Stimulated activated CD4-positive, alpha-beta T cell treated with anti-CD3 and anti-CD28 coated beads, TNF-alpha, amount 100 ng/mL, for 24 hours (primary cell): ENCODE results near the gene DPEP2NB.
"Not testable (repeated sequence)": the region's sequence is repeated elsewhere in the genome, so short reads cannot be mapped to it uniquely, and the experiment has no call there.

Experiments used
- DNase-seq, 3 experiments: peaks; one replicate each; pipeline ENCODE4 v3.0.0-alpha.2; 2020; ENCODE audit warnings: low read depth in 3 of 3

The DPEP2NB gene, protein sequence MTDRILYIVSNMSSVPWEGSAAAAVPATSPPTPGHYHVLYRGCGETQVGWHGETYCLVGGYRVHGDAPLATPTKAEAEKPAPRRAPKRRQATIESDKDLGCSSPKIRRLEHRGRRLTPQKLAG

DNA sequence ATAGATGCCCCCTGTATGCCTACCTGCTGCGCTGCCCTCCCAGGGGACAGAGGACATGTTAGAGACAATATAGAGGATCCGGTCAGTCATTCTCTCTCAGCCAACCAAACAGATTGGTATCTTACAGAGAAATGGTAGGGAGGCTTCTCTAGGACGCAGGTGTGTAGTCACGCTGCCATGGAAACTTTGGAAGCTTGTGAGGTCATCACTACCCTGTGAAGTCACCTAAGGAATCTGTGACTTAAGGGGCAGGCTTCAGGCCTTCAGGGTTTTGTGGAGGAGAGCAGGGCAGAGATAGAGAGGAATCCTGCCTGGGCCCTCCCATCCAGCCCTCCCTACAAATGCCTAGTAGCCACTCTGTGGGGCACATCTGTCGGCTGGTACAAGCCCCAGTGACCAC lies at the start of gene DPEP2NB:
DPEP2NB (minus strand) TSS at position 231 of the 400 bp plus-strand sequence; CDS start at position 90, 141 bp downstream.
- DNase-seq = no peak

DNA sequence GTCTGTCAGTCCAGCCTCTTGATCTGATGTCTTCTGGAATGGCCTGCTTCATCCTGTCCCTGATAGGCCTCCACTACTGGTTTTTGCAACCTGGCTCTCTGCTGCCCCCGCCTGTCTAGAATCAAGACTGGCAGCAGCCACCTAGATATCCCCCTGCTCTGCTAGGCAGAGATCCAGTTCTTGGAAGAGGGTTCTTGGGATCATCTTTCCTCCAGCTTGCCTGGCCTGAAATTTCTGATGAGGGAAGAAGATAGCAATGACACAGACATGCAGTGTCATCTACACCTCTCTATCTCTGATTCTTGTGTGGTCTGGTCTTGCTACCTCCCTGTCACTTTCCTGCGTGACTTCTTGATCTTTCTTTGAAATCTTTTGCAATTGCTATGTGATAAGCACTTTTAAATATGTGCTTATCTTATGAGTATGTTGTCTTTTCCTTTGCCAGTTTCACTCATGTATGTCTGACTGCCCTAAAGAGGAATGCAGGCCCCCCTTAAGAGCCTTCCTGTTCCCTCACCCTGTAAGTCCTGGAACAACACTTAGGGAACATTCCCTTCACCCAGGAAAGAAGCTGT lies 49.2 kb upstream of the DPEP2NB start:
- DNase-seq = peak; percentile 44 to 69 (median 51)

DNA sequence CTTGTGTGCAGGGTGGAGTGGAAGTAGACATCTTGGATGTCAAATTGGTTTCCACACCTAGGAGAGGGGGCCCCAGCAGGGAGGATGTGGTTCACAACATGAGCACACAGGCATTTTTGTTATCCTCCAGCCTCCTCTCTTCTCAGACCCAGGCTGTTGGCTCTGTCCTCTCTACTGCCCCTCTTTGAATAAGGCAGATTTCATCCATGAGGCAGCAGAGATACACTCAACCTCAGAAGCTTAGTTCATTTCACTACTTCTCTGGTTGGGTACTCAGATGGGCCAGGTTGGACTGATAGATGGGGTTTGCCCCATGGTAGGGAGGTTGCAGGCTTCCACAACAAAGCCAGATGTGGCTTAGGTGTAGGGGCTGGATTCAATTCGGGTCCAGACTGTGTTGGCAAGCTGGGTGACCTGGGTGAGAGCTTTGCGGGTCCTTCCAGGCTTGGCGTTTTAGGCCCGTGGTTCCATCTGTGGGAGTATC lies 47.2 kb upstream of the DPEP2NB start:
- DNase-seq = no peak

DNA sequence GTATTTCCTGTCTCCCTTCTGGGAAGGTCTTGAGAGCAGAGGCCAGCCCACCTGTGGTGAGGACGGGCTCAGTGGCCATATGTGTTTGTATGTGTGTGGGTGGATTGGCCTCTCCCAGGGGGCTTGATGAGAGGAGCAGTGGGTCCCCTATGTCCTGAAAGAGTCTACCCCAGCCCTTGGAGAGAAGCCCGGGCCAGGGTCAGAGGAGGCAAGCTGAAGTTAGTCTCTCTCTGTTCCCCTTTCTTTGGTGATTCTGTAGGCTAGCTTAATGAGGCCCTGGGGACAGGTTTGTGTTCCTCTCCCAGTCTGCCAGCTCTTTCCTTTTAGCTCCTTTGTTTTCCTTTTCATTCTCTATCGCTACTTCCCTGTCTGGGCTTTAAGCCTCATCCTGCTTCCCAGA lies 45.7 kb upstream of the DPEP2NB start:
- DNase-seq = no peak

DNA sequence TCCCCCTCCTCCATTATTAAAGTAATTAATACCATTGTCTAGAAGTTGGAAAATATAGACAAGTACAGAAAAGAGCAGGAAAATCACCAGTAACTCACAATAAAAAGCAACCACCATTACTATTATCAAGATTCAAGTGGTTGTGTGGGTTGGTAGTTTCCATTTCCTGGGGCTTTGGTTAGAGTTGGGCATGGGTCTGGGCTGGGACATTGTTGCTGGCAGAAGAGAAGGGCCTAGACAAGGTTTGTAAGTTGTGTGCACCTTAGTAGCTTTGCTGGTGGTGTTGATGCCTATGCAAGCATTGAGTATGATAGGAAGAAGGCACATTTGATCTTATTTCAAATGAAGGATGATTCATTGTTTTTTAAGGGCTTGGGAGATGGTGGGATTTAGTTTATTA lies 44.1 kb upstream of the DPEP2NB start:
- DNase-seq = no peak

DNA sequence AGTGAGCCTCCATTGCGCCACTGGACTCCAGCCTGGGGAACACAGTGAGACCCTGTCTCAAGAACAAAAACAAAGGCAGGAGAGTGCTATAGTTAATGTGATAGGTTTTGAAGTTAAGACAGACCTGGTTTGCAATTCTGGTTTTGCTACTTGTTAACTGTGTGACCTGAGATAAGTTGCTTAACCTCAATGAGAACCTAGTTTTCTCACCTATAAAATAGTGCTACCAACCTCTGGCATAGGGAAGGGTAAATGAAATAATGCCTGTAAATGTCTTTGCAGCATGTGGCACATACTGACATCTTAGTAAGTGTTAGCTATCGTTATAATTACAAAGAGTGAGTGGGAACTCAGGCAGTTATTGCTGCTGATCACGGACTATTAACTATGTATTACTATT lies 39.7 kb upstream of the DPEP2NB start:
- no peak for DNase-seq

DNA sequence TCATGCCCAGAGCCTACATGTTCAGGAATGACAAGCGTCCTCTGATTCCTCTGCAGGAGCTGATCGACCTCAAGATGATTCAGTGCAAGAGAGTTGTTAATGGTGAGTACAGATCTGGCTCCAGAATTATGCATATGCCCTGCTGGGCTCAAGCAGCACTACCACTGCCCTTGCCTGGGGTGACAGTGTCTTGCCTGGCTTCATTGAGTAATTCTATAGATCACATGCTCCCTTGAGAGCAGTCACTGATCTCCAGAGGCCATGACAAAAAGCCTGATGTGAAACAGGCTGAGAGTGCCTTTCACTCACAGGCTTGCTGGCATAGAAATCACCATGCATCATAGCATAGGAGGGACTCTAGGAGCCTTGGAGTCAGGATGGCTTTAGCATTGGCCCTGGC lies 33.7 kb upstream of the DPEP2NB start:
- no peak for DNase-seq

DNA sequence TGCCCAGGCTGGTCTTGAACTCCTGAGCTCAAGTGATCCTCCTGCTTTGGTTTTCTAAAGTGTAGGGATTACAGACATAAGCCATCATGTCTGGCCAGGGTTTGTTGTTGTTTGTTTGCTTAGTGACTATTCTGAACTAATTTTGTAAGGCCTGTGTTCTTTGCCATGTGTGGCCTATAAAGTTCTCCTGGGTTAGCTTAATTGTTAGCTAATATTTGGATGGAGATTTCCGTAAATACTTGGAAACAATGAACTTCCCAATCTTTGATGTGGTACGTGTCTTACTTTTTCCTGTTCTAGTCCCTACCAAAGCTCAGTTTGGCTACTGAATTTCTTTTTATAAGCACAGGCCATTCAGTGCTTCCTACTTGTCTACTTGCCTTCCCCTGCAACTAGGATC lies 32.3 kb upstream of the DPEP2NB start:
- no peak for DNase-seq

DNA sequence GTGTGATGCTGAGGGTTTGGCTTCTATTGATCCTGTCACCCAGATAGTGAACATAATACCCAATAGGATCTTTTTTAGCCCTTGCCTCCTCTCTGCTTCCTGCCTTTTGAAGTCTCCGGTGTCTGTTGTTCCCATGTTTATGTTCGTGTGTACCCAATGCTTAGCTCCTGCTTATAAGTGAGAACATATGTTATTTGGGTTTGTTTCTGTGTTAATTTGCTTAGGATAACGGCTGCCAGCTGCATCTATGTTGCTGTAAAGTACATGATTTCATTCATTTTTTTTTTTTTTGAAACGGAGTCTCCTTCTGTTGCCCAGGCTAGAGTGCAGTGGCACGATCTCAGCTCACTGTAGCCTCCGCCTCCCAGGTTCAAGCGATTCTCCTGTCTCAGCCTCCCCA lies 30.4 kb upstream of the DPEP2NB start:
- no peak for DNase-seq

DNA sequence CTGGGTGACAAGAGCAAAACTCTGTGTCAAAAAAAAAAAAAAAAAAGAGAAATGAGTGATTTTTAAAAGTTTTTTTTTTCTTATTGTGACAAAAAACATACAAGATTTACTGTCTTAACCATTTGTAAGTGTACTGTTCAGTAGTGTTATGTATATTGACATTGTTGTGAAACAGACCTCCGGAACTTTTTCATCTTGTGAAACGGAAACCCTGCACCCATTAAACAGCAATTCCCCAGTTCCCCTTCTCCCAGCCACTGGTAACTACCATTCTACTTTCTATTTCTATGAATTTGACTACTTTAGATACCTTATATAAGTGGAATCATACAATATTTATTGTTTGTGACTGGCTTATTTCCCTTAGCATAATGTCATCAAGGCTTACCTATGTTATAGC lies 26.1 kb upstream of the DPEP2NB start:
- DNase-seq = no peak

DNA sequence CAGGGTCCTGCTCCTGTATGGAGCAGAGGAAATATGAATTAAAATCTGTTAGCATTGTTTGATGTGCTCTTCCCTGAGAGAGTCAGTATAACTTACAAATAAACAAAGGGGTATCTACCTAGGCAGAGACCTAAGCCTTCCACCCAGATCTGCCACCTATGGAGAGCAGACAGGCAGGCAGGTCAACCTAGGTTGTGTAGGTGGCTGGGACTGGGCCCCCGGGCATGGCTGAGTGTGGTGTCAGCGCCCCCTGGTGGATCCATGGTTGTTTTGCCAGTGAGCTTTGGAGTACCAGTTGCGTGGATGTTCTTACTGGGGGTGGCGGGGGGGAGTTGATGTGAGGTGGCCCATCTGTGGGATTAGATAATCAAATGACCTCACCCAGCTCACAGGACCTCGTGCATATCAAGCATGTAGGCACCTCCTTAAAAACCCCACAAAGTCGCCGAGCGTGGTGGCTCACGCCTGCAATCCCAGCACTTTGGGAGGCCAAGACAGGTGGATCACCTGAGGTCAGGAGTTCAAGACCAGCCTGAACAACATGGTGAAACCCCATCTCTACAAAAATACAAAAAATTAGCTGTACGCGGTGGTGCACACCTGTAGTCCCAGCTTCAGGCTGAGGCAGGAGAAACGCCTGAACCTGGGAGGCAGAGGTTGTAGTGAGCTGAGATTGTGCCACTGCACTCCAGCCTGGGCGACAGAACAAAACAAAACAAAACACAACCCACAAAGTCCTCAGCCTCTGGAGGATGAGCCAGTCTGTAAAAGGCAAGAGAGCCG lies 25.0 kb upstream of the DPEP2NB start:
- DNase-seq = peak; percentile 78 to 88 (median 82)

DNA sequence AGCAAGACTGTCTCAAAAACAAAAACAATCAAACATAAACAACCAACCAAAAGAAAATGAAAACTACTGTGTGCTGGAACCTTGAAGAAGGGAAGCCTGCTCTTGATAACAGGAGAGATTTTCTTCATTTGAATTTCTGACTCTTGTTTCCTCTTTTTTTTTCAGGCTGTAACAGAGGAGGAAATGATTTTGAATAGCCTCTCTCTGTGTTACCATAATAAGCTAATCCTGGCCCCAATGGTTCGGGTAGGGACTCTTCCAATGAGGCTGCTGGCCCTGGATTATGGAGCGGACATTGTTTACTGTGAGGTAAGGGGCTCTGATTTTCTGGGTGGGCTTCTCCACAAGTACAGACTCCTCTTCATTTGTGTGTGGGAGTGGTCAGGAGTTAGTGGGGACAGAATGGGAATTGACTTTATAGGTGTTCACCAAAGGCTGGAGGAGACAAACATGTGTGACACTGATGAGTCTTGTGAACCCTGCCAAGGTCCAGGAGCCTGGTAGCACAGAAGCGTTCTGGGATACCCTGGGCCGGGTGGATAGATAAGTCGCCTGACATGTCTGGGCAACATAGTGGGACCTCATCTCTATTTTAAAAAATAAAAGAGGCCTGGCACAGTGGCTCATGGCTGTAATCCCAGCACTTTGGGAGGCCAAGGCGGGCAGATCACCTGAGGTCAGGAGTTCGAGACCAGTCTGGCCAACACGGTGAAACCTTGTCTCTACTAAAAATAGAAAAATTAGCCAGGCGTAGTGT lies 22.3 kb upstream of the DPEP2NB start:
- no peak for DNase-seq

DNA sequence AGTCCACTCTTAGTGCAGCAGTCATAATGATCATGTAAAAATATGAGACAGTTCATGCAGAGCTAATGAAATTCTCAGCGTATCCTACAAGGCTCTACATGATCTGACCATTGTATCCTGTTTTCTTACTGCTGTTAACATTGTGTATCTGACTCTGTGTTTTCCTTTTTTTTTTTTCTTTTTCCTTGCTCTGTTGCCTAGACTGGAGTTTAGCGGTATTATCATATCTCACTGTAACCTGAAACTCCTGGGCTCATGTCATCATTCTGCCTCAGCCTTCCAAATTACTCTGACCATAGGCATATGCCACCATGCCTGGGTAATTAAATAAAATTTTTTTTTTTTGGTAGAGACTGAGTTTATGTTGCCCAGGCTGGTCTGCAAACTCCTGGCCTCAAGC lies 19.5 kb upstream of the DPEP2NB start:
- DNase-seq = no peak

DNA sequence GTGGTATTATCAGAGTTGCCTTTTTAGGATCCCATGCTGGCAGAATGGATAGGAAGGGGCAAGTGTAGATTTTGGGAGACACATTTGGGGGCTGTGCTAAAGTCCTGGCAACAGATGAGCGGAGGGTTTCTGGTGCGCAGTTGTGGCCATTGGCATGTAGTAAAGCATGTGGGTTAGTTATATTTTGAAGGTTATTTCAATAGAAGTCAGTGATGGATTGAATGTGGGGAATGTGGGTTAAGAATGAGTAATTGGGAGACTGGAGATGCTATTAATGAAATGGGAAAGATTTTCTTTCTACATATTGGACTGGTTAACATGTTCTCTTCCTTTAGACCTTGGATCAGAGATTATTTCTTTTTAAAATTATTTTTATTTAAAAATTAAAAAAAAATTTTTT lies 17.4 kb upstream of the DPEP2NB start:
- DNase-seq = no peak

DNA sequence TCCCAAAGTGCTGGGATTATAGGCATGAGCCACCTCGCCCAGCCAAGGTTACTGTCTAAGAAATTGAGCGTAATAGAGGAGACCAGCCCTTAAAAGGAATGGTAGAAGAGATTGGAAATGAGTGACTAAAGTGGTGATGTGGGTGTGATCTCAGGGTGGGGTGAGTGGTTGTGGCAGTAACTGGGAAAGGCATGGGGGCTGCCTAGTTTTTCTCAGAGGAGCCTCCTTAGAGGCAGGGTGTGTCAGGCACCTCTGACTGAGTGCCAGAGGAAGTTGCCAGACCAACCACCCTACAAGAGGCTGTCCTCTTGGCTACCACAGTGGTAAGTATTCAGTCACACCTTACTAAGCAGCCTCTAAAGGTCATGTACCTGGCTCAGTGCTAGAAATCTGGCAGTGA lies 16.2 kb upstream of the DPEP2NB start:
- DNase-seq = no peak

DNA sequence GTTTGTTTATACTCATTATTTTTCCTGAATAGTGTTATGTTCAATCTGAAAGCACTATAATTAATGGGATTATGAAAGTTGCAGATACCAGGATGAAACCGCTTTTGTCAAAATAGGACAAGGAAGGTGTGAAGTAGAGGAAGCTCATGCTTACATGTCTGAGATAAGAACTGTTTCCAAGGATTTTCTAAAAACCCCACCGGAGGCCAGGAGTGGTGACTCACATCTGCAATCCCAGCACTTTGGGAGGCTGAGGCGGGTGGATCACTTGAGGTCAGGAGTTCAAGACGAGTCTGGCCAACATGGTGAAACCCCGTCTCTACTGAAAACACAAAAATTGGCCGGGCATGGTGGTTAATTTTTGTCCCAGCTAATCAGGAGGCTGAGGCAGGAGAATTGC lies 14.4 kb upstream of the DPEP2NB start:
- DNase-seq = not testable (repeated sequence)

DNA sequence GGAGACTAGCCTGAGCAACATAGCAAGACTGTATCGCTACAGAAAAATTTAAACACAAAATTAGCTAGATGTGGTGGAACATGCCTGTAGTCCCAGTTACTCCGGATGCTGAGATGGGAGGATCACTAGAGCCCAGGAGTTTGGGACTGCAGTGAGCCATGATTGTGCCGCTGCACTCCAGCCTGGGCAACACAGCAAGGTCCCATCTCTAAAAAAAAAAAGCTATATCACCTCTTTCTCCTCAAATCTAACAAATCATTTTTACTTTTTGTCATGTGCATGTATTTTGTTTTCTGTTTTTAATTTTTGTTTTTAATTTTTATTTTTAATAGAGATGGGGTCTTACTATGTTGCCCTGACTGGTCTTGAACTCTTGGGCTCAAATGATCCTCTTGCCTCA lies 13.3 kb upstream of the DPEP2NB start:
- no peak for DNase-seq

DNA sequence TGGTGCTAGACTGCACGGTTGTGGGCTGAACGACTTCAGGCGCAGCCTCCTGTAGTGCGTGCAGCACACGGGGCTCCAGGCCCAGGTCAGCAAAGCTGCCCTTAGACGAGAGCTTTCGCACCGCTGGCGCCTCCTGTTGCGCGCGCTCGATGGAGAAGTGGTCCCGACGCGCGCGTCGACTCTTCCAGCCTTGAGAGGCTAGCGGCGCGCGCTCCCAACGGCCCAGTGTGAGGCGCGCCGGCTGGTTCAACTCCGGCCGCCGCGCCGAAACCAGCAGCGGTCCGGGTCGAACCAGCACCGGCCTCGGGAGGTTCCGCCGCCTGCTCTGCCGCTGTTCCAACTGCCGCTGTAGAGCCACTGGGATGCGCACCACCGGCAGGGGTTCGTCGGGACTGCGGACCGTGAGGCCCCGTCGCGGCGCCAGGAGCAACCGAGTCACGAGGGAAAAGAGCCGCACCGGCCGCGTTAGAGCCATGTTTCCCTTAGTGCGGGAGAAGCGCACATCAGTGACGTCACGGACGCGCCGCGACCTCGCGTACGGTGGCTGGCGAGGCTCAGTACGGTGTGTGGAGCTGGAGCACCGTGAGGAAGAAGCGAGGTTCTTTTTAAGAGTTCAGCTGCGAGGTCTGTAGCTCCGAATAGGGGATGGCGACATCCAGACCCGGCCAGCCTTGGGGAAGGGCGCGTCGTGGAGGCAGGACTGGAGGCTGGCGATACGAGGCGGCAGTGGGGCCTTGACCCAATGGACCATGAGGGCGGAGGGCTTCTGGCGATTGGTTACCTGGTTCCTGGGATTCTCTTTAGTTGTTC lies 7.2 kb upstream of the DPEP2NB start, which contains the start of the genes DDX28 and DUS2:
DDX28 (minus strand) TSS at position 505 of the 810 bp plus-strand sequence; CDS start at position 475, 30 bp downstream.
DUS2 (plus strand) TSS at position 557 of the 810 bp plus-strand sequence. CDS start 14,740 bp downstream, outside the sequence.
- peak; percentile 88 to 94 (median 89) for DNase-seq

DNA sequence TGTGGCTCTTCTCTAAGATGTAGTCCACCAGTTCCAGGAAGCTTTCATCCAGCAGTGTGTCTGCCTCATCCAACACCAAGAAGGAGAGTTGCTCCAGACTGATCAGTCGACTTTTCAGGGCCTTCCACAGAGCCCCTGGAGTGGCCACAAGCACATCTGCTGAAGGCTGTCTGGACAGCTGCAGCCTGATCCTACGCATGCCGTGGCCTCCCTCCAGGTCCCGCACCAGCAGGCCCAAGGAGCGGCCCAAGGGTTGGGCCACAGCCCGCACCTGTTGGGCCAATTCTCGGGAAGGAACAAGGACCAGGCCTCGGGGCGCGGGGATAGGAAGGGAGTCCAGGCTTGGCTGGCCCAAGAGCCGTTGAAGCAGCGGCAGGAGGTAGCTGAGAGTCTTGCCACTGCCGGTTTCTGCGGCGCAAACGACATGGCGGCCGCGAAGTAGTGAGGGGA lies 6.6 kb upstream of the DPEP2NB start:
- DNase-seq = no peak

DNA sequence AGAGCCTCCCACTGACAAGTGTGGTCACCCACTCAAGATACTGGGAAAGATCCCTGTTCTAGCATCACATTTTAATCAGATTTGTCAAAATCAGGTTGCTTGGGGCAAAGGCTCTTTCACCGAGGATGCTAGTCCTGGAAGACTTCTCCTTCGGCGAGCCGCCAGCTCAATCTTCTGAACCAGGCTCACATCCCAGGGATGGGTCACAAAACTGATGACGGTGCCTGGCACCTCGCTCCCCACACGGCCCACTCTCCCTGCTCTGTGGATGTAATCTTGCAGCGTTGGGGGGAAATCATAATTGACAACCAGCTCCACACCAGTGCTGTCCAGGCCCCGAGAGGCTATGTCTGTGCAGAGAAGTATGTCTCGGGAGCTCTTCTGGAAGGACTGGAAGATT lies 5.8 kb upstream of the DPEP2NB start:
- no peak for DNase-seq

DNA sequence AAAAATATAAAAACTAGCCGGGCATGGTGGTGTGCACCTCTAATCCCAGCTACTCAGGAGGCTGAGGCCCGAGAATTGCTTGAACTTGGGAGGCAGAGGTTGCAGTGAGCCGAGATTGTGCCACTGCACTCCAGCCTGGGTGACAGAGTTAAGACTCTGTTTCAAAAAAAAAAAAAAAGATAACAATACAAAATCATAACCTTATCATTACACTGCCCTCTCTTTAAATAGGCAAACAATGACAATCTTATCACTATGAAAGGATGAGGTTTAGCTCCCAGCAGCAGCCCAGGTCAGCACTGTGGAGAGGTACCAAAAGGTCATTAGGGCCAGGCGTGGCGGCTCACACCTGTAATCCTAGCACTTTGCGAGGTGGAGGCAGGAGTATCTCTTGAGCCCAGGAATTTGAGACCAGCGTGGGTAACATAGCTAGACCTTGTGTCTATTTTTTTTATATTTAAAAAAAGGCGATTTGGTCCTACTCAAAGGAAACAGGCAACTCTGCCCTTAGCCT lies 3.5 kb upstream of the DPEP2NB start:
- no peak for DNase-seq
